ENCODE data around the gene EXOC4.
"Not testable (repeated sequence)": the region's sequence is repeated elsewhere in the genome, so short reads cannot be mapped to it uniquely, and the experiment has no call there.

The EXOC4 gene

DNA sequence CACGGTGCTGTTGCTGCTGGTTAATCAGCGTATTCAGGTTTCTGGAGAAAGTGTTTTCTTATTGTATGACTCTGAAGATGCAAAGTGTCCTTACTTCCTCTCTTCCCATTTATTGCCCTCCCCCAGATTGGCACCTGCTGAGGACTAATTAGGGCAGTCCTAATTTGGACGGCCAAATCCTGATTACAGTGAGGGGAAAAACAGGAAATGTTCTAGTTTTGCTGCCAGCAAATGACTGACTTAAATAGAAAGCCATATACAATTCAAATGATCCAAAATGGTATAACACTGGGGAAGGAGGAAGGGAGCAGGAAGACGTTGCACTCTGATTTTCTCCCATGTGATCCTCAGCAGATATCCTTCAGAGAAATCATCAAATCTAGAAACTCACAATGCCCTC is 651.9 kb downstream of the EXOC4 start:
- Histone ChIP-seq H3K79me2 (ENCODE audit: insufficient read depth, low read length) (no peaks in the 10 kb centered on the region), H3K9ac (ENCODE audit: low read depth, low read length, poor library complexity, severe bottlenecking) (no peak overlapping the region), H3K9me2 (replicated peaks; ENCODE audit: low read depth, low read length) (no peaks in the 10 kb centered on the region), H2AFZ (ENCODE audit: low read length) (no peak overlapping the region), H3K36me3 (ENCODE audit: insufficient read depth, low read length) (no peaks in the 10 kb centered on the region), H3K9me3 (ENCODE audit: insufficient read depth, low read depth, low read length) (no peaks in the 10 kb centered on the region), H4K20me1 (ENCODE audit: insufficient read depth, low read length, poor library complexity, severe bottlenecking) (no peaks in the 10 kb centered on the region), H3K4me1 (ENCODE audit: insufficient read depth, low read length, poor library complexity, severe bottlenecking) (no peaks in the 10 kb centered on the region), H3F3A (ENCODE audit: low read depth) (no peaks in the 10 kb centered on the region), H3K27me3 (ENCODE audit: insufficient read depth, low read length, poor library complexity, severe bottlenecking) (no peaks in the 10 kb centered on the region), H3K4me2 (ENCODE audit: low read depth, low read length, poor library complexity, severe bottlenecking) (no peak overlapping the region), H3K4me3 (ENCODE audit: low read length, poor library complexity, severe bottlenecking) (no peak overlapping the region)
- TF ChIP-seq CTCF (conservative IDR thresholded peaks at IDR 0.05; ENCODE audit: low read length) (no peak), EZH2phosphoT487 (IDR thresholded peaks at IDR 0.05; ENCODE audit: borderline replicate concordance) (no peak)

GRCh38 chr7:133906553-133906952 is 653.7 kb downstream of the EXOC4 start:
- H3K4me2 ChIP-seq (ENCODE audit: low read depth, low read length, poor library complexity, severe bottlenecking); H3K27me3 ChIP-seq (ENCODE audit: insufficient read depth, low read length, poor library complexity, severe bottlenecking); H3K4me3 ChIP-seq (ENCODE audit: low read length, poor library complexity, severe bottlenecking); H4K20me1 ChIP-seq (ENCODE audit: insufficient read depth, low read length, poor library complexity, severe bottlenecking); H2AFZ ChIP-seq (ENCODE audit: low read length); H3K36me3 ChIP-seq (ENCODE audit: insufficient read depth, low read length); H3K79me2 ChIP-seq (ENCODE audit: insufficient read depth, low read length); H3K9me3 ChIP-seq (ENCODE audit: insufficient read depth, low read depth, low read length); H3K9ac ChIP-seq (ENCODE audit: low read depth, low read length, poor library complexity, severe bottlenecking); H3K9me2 ChIP-seq (replicated peaks; ENCODE audit: low read depth, low read length); H3F3A ChIP-seq (ENCODE audit: low read depth); H3K4me1 ChIP-seq (ENCODE audit: insufficient read depth, low read length, poor library complexity, severe bottlenecking): not testable (repeated sequence)

DNA sequence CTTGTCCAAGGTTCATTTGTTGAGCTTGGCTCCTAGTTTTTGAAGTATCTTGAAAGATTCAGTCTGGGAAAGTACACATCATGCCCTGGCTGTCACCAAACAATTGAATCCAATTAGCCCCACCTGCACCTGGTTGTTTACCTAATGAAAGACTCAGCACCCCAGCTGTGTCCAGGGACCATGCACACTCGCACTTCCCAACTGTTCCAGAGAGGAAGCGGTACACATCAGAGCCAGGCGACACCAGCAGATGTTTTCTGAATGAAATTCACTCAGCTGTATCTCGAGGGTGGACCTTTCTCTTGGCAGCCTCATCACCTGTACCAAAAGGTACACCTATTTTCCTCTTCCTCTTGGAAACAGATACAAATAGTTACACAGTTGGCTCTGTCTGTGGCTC is 657.9 kb downstream of the EXOC4 start:
- Histone ChIP-seq H3K9me2 (replicated peaks; ENCODE audit: low read depth, low read length) (no peaks in the 10 kb centered on the region), H4K20me1 (ENCODE audit: insufficient read depth, low read length, poor library complexity, severe bottlenecking) (no peaks in the 10 kb centered on the region), H3K4me2 (ENCODE audit: low read depth, low read length, poor library complexity, severe bottlenecking) (no peak overlapping the region), H3F3A (ENCODE audit: low read depth) (no peaks in the 10 kb centered on the region), H3K9ac (ENCODE audit: low read depth, low read length, poor library complexity, severe bottlenecking) (no peak overlapping the region), H3K27me3 (ENCODE audit: insufficient read depth, low read length, poor library complexity, severe bottlenecking) (no peaks in the 10 kb centered on the region), H3K79me2 (ENCODE audit: insufficient read depth, low read length) (no peaks in the 10 kb centered on the region), H3K36me3 (ENCODE audit: insufficient read depth, low read length) (no peaks in the 10 kb centered on the region), H3K9me3 (ENCODE audit: insufficient read depth, low read depth, low read length) (no peaks in the 10 kb centered on the region), H3K4me3 (ENCODE audit: low read length, poor library complexity, severe bottlenecking) (no peak overlapping the region), H2AFZ (ENCODE audit: low read length) (no peak overlapping the region), H3K4me1 (ENCODE audit: insufficient read depth, low read length, poor library complexity, severe bottlenecking) (peaks cover 9% of the 10 kb centered on the region)
- TF ChIP-seq EZH2phosphoT487 (IDR thresholded peaks at IDR 0.05; ENCODE audit: borderline replicate concordance) (no peak), CTCF (conservative IDR thresholded peaks at IDR 0.05; ENCODE audit: low read length) (no peak)

DNA sequence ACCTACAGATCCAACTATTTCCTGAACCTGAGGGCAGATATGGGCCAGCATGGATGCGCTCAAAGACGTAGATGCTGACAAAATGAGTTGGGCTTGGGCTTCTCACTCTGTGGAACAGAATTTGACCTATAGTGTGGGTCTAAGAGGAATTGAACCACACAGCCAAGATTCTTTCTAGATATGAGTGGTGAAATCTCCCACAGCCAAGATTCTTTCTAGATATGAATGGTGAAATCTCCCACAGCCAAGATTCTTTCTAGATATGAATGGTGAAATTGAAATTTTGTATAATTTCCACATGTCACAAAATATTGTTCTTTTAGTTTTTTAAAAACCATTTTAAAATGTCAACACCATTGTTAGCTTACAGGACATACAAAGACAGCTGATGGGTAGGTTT is 658.8 kb downstream of the EXOC4 start:
- no peaks in the 10 kb centered on the region for H3K9me2 ChIP-seq (replicated peaks; ENCODE audit: low read depth, low read length)
- no peaks in the 10 kb centered on the region for H3K79me2 ChIP-seq (ENCODE audit: insufficient read depth, low read length)
- peaks cover 9% of the 10 kb centered on the region for H3K4me1 ChIP-seq (ENCODE audit: insufficient read depth, low read length, poor library complexity, severe bottlenecking)
- no peaks in the 10 kb centered on the region for H3K9me3 ChIP-seq (ENCODE audit: insufficient read depth, low read depth, low read length)
- H3K4me2 ChIP-seq (ENCODE audit: low read depth, low read length, poor library complexity, severe bottlenecking) = no peak overlapping the region
- no peak overlapping the region for H3K9ac ChIP-seq (ENCODE audit: low read depth, low read length, poor library complexity, severe bottlenecking)
- TF ChIP-seq CTCF (conservative IDR thresholded peaks at IDR 0.05; ENCODE audit: low read length) = no peak
- no peak for TF ChIP-seq EZH2phosphoT487 (IDR thresholded peaks at IDR 0.05; ENCODE audit: borderline replicate concordance)
- H3K36me3 ChIP-seq (ENCODE audit: insufficient read depth, low read length) = no peaks in the 10 kb centered on the region
- H2AFZ ChIP-seq (ENCODE audit: low read length) = no peak overlapping the region
- H3K27me3 ChIP-seq (ENCODE audit: insufficient read depth, low read length, poor library complexity, severe bottlenecking) = no peaks in the 10 kb centered on the region
- no peaks in the 10 kb centered on the region for H3F3A ChIP-seq (ENCODE audit: low read depth)
- H4K20me1 ChIP-seq (ENCODE audit: insufficient read depth, low read length, poor library complexity, severe bottlenecking) = no peaks in the 10 kb centered on the region
- no peak overlapping the region for H3K4me3 ChIP-seq (ENCODE audit: low read length, poor library complexity, severe bottlenecking)
